ENCODE measurements around the gene STIL.
"Not testable (repeated sequence)": the region's sequence is repeated elsewhere in the genome, so short reads cannot be mapped to it uniquely, and the experiment has no call there.

Gene STIL

GRCh38 chr1:47216278-47217059, 97.5 kb downstream of the STIL start:
- DNase-seq: no peak

GRCh38 chr1:47215713-47216112, 98.2 kb downstream of the STIL start:
- no peak for DNase-seq

- DNase-seq: no peak
Measured at GRCh38 chr1:47214549-47214948, 99.4 kb downstream of the STIL start.

- DNase-seq: no peak
Measured at GRCh38 chr1:47213230-47213963, 100.5 kb downstream of the STIL start.

GRCh38 chr1:47212636-47213229, 101.2 kb downstream of the STIL start:
- DNase-seq: no peak

- no peak for DNase-seq
Measured at GRCh38 chr1:47211796-47212269, 102.1 kb downstream of the STIL start.

- no peak for DNase-seq
Measured at GRCh38 chr1:47210666-47211065, 103.3 kb downstream of the STIL start.

- no peak for DNase-seq
Measured at GRCh38 chr1:47209725-47210325, 104.1 kb downstream of the STIL start.

- DNase-seq: no peak
Measured at GRCh38 chr1:47209091-47209490, 104.9 kb downstream of the STIL start.

- no peak for DNase-seq
Measured at GRCh38 chr1:47208374-47208850, 105.5 kb downstream of the STIL start.

- no peak for DNase-seq
Measured at GRCh38 chr1:47207803-47208373, 106.1 kb downstream of the STIL start.

- no peak for DNase-seq
Measured at GRCh38 chr1:47205918-47206317, 108.0 kb downstream of the STIL start.

GRCh38 chr1:47203504-47203903, 110.4 kb downstream of the STIL start:
- not testable (repeated sequence) for DNase-seq

GRCh38 chr1:47201179-47201578, 112.8 kb downstream of the STIL start:
- no peak for DNase-seq
